ENCODE results near the gene BAIAP3. TPM values are rescaled to one million over a fixed set of nuclear protein-coding genes. Genes with fewer than 3 reads are reported as not detected.

The BAIAP3 gene
- total RNA-seq, 1 experiment from 2014 or later, result 6.8 TPM

DNA sequence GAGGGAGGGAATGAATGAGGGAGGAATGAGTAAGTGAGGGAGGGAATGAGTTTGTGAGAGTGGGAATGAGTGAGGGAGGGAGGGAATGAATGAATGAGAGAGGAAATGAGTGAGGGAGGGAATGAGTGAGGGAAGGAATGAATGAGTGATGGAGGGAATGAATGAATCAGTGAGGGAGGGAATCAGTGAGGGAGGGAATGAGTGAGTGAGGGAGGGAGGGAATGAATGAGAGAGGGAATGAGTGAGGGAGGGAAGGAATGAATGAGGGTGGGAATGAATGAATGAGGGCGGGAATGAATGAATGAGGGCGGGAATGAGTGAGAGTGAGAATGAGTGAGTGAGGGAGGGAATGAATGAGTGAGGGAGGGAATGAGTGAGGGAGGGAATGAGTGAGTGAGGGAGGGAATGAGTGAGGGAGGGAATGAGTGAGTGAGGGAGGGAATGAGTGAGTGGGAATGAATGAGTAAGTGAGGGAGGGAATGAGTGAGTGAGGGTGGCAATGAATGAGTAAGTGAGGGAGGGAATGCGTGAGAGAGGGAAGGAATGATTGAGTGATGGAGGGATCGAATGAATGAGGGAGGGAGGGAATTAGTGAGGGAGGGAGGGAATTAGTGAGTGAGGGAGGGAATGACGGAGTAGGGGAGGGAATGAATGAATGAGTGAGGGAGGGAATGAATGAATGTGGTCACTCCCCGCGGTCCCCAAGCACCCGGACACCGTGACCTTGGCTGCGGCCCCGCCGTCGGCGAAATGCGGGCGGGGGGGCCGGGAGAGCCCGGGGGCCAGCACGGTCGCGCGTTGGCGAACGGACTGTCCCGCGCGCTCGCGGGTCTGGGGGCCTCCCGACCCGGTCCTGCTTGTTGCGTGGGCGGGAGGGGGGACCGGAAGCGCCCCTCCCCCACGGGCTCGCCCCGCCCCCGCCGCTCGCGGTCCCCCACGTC is 25.1 kb upstream of the BAIAP3 start:
- Histone ChIP-seq H3K4ac (ENCODE audit: low read depth, low read length) (no peak overlapping the region), H3K4me1 (ENCODE audit: insufficient read depth, low read length) (no peaks in the 10 kb centered on the region; the same call in 1 of the 2 replicates), H3K4me2 (ENCODE audit: insufficient read depth, insufficient read length, low read length) (peak overlapping the region; percentile 27), H2BK20ac (ENCODE audit: low read depth, low read length, poor library complexity, severe bottlenecking) (no peak overlapping the region), H3T11ph (ENCODE audit: low read length) (no peak overlapping the region), H3K23me2 (ENCODE audit: insufficient read length, low read depth, low read length, poor library complexity, severe bottlenecking) (peaks cover 13% of the 10 kb centered on the region), H2AK5ac (ENCODE audit: insufficient read length, low read length) (no peak overlapping the region), H3K9ac (ENCODE audit: extremely low read depth, insufficient read length, low read length) (no peak overlapping the region), H4K20me1 (ENCODE audit: control insufficient read depth, insufficient read depth, insufficient read length) (peaks cover 5% of the 10 kb centered on the region), H3K9me3 (ENCODE audit: control insufficient read depth, low read depth, low read length) (no peaks in the 10 kb centered on the region), H4K91ac (ENCODE audit: insufficient read length, low read depth, low read length) (no peak overlapping the region), H2BK5ac (ENCODE audit: insufficient read length, low read length) (no peak overlapping the region), H3K23ac (ENCODE audit: insufficient read length, low read depth, low read length) (no peak overlapping the region), H2AFZ (ENCODE audit: low read length) (no peak overlapping the region), H3K27ac (ENCODE audit: insufficient read length, low read depth, low read length) (no peak overlapping the region), H4K5ac (ENCODE audit: insufficient read length, low read depth, low read length) (no peak overlapping the region), H2BK12ac (ENCODE audit: insufficient read length, low read depth, low read length) (no peak overlapping the region), H3K27me3 (ENCODE audit: insufficient read depth, low read length) (no peaks in the 10 kb centered on the region), H2BK120ac (ENCODE audit: low read depth, low read length, poor library complexity, severe bottlenecking) (no peak overlapping the region), H4K8ac (replicated peaks; ENCODE audit: insufficient read length, low read depth, low read length) (no peak overlapping the region), H3K79me1 (ENCODE audit: insufficient read depth, low read depth, low read length, poor library complexity, severe bottlenecking) (peaks cover 4% of the 10 kb centered on the region), H3K18ac (ENCODE audit: insufficient read length, low read depth, low read length) (no peak overlapping the region), H3K14ac (ENCODE audit: insufficient read depth, low read length) (no peak overlapping the region), H2BK15ac (ENCODE audit: low read depth, low read length) (no peak overlapping the region), H3K56ac (ENCODE audit: insufficient read length, low read depth, low read length) (no peak overlapping the region), H3K79me2 (ENCODE audit: insufficient read depth, low read length) (peaks cover 34% of the 10 kb centered on the region)
- H3K4me3 Mint-ChIP-seq, result peak overlapping the region; percentile 85 to 89
- peak overlapping the region in 2 of 3 experiments; percentile 74 to 82; a peak in 2 of 7 replicates for H3K27ac Mint-ChIP-seq
- DNase-seq, result no peak
- H3K36me3 Mint-ChIP-seq (ENCODE audit: insufficient read depth in 1 of 3, low read depth in 3 of 3), result peaks cover 13 to 20% (median 14%) of the 10 kb centered on the region in 3 experiments
- WGBS (ENCODE audit: extremely low coverage, insufficient read length, low lambda C conversion rate), result 100% methylated on average over 4 of the region's 43 CpGs
- H3K9me3 Mint-ChIP-seq, result peaks cover 4 to 6% of the 10 kb centered on the region in 2 experiments
- H3K27me3 Mint-ChIP-seq (ENCODE audit: low read depth), result no peaks in the 10 kb centered on the region
- no peak for TF ChIP-seq CTCF (conservative IDR thresholded peaks at IDR 0.05)
- H3K4me1 Mint-ChIP-seq, result peaks cover 19 to 36% of the 10 kb centered on the region in 2 experiments

Measured in H9 (cell line).